Activated CD4-positive, CD25-positive, alpha-beta regulatory T cell treated with anti-CD3 and anti-CD28 coated beads, Interleukin-2, amount 50 U/mL, for 72 hours (primary cell): ENCODE results near the gene MYOG.

Source experiments
- DNase-seq: peaks from one replicate; pipeline ENCODE4 v3.0.0; 2021

Gene MYOG

DNA sequence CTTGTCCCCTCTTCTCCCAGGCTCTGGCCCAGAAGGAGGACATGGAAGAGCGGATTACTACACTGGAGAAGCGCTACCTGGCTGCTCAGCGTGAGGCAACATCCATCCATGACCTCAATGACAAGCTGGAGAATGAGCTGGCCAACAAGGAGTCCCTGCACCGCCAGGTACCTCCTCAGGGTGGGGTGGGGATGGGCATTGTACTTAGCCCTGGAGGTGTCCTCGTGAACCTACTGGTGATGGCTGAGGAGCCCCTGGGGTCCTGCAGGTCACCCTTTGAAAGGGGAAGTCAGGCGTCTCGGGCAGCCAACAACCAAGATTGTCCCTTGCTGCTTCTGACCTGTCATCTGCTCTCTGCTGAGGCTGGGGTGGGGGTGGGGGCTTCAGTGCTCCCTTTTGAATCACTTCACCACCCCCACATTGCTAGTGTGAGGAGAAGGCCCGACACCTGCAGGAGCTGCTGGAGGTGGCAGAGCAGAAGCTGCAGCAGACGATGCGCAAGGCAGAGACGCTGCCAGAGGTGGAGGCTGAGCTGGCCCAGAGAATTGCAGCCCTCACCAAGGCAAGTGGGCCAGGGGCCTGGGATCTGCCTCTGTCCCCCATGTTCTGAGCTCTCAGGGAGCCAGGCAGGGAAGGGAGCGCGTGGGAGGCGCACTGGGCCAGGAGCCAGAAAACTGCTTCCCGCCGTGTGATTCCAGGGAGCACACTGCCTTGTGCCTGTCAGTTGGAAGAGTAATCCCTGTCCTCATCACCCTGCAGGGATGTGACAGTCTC lies 39.8 kb downstream of the MYOG start:
- no peak for DNase-seq

DNA sequence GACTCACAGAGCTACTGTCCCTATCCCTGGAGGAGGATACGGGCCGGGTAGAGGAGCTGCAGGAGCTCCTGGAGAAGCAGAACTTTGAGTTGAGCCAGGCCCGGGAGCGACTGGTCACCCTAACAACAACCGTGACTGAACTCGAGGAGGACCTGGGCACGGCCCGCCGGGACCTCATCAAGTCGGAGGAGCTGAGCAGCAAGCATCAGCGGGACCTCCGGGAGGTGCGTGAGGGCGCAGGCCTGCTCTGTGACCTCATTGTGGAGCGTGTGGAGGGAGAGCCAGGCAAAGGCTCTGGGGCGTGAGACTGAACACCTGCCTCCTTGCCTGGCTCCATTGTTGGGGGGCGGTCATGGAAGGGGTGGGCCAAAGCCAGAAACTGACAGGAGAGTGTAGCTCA lies 40.5 kb downstream of the MYOG start:
- DNase-seq, result no peak

DNA sequence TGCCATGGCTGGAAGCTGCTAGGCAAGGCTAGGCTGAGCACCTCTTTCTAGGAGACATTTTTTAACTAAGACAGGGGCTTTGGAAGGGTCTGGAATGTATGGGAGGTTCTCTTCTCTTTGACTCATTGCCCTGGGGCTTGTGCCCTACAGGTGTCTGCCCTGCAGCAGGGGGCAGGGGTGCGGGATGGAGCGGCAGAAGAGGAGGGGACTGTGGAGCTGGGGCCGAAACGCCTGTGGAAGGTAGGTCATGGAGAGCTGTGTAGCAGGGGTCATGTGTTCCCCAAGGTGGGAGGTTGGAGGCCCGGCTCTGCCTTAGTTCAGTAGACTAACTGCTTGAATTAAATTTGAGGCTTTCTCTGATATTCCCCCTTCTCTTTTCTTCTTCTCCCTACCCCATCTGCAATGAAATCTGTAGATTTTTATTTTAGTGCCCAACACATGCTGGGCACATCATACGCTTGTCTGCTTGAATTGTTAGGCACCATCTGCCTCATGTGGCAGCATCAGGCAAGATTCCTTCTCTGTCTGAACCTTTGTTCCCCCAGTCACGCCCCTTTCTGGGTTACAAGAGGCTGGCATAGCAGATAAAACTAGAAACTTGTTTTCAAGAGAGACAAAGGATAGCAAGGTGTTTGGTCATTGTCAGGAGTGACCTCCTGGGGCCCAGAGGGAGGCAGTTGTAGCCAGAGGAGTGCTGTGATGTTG lies 41.1 kb downstream of the MYOG start:
- no peak for DNase-seq

DNA sequence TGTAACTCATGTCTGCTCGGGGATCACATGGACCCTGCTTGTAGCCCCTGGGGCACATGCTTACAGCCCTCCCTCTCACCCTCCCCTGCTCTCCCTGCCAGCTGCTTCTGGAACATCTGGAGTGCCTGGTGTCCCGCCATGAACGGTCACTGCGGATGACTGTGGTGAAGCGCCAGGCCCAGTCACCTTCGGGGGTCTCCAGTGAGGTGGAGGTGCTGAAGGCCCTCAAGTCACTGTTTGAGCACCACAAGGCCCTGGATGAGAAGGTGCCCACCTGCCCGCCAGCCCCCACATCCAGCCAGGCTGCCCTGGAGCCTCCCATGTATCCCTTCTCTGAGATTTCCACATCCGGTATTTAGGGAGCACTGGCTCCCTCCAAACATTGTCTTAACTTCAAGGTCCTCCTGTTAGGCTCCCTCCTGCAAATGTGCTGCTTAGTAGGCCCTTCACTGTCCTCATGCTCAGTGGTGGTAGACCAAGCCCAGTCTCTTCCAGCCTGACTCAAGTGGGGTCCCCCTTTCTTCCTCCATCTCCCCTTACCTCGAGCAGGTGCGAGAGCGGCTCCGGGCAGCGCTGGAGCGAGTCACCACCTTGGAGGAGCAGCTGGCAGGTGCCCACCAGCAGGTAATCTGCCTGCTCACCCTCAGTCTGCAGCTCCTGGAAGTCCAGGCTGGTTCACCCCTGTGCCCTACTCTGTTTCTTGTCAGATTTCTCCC lies 41.8 kb downstream of the MYOG start:
- no peak for DNase-seq

- no peak for DNase-seq
These were observed 44.4 kb downstream of the MYOG start for GRCh38 chr1:203041351-203041932.

- no peak for DNase-seq
These were observed 45.1 kb downstream of the MYOG start for GRCh38 chr1:203040513-203041275.

DNA sequence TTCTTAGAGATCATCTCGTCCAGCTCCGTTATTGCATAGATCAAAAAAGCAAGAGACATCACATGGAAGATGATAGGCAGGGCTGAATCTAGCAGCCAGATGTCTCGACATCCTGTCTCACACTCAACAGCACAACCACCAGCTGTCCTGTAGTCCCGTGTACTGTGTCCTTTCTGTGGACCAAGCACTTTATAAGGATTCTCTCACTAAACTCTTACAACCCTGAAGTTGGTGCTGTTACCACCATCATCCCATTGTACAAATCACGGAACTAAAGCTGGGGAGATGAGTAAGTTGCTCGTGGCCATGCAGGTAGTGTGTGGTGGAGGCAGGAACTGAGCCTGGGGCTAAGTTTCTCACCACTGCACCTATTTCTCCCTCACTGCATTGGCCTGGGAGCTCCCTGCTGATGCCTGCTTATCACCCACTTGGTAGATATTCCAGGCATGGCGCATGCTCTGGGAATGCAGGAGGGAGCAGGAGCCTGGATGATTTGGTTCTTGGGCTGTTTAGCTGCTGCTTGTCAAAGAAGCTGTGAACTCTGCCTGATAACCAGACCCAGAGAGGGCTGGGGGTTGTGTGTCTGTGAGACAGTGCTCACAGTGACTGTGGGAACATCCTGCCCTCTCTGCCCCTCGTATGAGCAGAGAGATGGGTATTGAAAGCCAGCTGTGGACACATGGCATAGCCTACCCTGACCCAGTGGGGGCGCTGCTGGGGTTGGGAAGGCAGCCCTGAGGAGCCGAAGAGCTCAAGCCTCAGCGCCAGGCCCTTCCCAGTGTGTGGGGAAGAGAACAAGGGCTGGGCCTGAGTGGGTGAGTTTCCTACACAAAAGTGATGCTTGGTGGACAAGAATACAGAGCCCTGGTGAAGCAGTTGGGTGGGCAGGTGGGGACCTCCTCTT lies 46.0 kb downstream of the MYOG start:
- no peak for DNase-seq

- peak; percentile 53 for DNase-seq
These were observed 46.8 kb downstream of the MYOG start for GRCh38 chr1:203038891-203039608.

DNA sequence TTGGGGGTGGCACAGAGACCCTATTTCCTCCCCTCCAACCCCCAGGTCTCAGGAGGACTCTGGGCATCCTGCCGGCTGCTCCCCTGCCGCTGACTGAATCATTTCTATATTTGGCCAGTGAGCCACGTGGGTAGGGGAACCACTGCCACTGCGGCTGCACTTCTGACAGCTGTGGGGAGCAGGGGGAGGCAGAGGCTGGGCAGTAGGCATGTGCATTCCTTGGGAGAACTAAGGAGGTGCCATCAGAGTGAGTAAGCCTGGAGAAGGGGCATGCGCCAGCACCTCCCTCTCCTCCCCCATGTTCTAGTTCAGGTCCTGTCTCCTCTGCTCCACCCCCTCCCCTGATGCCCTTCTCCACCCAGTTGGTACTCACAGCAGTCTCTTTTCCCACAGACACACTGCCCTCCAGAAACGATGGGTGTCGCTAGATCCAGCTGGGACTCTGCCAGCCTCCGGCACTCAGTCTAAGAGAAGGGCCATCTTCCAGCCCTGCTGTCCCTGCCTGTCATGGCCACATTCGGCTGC lies 47.5 kb downstream of the MYOG start:
- no peak for DNase-seq

DNA sequence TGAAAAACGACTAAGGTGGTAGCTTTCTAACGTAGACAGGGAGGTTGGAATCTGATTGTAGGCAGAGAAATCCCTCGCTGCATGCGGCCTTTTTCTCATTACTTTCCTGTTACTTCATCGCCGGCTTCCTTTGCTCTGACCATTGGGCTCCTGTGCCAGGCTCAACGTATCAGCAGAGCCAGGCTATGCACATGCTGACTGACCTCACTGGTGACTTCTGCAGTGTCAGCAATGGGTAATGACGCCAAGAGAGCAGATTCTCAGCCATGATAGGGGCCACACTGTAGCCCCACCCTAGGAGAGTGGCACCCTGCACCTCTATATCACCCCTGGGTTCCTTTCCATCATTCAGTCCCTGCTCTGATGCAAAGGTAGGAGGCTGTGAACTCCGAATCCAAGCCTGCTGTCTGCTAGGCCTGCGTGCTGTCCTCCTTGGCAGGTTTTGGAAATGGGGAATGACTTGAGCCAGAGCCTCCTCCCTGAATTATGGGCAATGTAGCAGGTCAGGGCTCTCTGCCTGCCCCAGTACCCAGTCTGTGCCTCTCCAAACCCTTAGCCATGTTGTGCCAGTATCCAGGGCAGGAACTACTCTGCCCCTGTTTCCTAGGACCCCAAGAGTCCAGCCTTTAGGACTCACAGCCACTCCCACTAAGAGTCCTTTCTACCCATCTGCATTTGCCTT lies 48.2 kb downstream of the MYOG start:
- no peak for DNase-seq

DNA sequence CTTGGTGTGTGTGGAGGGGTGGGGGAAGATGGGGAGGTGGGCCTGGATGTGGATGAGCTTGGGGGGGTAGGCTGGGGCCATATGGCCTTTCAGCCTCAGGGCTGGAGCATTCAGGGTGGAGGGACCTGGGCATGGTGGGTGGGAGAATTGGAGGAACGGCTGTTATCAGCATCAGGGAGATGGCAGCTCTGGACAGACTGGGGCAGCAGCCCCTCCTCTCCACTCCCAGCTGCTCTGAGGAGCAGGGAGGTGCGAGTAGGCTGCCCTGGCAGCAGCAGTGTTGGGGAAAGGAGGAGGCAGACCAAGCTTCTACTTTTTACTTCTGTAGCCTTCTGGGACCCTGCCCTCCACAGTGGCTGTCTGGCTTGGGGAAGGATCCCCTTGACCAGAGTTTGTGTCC lies 49.3 kb downstream of the MYOG start:
- DNase-seq, result no peak

DNA sequence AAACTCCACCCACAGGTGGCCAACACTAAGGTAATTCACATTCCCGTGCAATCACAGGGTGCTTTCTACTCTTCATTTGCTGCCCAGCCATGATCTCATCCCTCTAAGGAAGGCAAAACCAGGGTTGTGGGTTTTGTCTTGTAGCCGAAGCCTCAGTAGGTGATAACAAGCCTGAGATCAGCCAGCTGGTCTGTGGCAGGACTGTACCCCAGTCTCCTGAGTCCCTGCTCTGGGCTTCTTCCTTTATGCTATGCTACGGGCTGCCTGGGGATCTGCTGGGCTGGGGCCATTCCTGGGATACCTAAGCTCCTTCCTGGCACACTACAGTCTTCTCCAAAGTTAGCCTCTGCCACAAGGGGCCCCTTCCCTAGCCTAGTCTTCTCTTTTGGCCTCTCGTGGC lies 49.7 kb downstream of the MYOG start:
- no peak for DNase-seq

GRCh38 chr1:203035111-203036000 lies 50.5 kb downstream of the MYOG start:
- DNase-seq, result no peak

DNA sequence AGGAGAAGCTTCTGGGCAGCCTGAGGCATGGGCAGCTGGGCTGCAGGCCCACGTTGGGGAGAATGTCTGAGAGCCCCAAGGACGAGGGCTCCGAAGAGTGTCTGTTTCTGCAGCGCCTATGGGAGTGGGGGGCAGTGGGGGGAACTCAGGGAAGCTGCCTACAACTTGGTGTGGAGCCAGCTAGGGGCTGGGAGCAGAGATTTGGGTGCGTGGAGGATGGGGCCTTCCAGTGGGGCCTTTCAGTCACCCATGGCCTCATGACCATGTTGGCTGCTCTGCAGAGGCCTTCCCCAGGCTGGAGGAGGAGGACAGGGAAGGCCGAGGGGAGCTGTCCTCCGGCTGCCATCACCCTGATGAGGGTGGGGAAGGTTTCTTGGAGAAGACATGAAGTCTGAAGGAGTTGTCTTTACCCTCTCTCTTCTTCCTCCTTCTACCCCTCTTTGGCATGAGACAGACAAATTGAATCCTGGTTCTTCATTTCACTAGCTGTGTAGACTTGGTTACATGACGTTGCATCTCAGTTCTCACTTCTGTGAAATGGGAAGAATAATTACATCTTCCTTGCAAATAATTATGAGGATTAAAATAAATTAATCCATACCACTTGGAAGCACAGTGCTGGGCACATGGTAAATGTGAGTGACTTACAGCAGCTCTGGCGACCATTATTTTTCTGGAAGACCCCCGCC lies 51.2 kb downstream of the MYOG start:
- DNase-seq, result no peak

- DNase-seq, result no peak
These were observed 51.9 kb downstream of the MYOG start for GRCh38 chr1:203033917-203034316.

DNA sequence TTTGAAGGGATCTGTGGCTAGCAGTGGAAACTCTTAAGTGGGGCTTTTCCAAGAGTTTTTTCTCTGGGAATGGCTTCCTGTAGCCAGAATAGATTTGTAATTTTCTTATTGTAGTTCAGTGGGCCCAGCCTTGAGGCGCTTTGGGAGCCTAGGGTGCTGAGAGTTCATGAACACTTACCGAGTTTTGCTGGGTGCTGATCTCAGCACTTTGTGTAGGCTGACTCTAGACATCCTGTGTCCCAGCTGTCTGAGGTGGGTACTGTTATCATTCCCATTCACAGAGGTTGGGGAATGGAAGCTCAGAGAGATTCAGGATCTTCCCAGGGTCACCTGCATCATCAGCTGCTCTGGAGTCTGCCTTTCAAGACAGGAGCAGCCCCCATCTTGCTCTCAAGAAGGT lies 52.5 kb downstream of the MYOG start:
- DNase-seq, result no peak
